ENCODE results near the gene TOR1AIP2. TPM values are rescaled to one million over a fixed set of nuclear protein-coding genes. Genes with fewer than 3 reads are reported as not detected.

The TOR1AIP2 gene
- 85.3 TPM for total RNA-seq
- long read RNA-seq, full-length matches to known transcripts = 6 of 45 reads
- long read RNA-seq, partial matches to known transcripts = 17 of 45 reads
- long read RNA-seq, other reads (novel, unspliced or antisense) = 22 of 45 reads

- DNase-seq (ENCODE audit: low spot score) = peak; percentile 97
These were observed at the start of gene TOR1AIP2 for GRCh38 chr1:179877586-179878265. Gene TOR1AIP2 (minus strand): TSS chr1:179877803. CDS start chr1:179852665, 25,138 bp downstream.

GRCh38 chr1:179926850-179927205, 49.2 kb upstream of the TOR1AIP2 start:
- DNase-seq (ENCODE audit: low spot score) = no peak

- DNase-seq (ENCODE audit: low spot score) = no peak
These were observed 48.6 kb upstream of the TOR1AIP2 start for GRCh38 chr1:179925922-179926849.

- no peak for DNase-seq (ENCODE audit: low spot score)
These were observed 47.7 kb upstream of the TOR1AIP2 start for GRCh38 chr1:179925302-179925701.

GRCh38 chr1:179924268-179924667, 46.7 kb upstream of the TOR1AIP2 start:
- no peak for DNase-seq (ENCODE audit: low spot score)

- no peak for DNase-seq (ENCODE audit: low spot score)
These were observed 45.4 kb upstream of the TOR1AIP2 start for GRCh38 chr1:179923029-179923428.

- DNase-seq (ENCODE audit: low spot score) = no peak
These were observed 44.6 kb upstream of the TOR1AIP2 start for GRCh38 chr1:179921981-179922872.

GRCh38 chr1:179921472-179921871, 43.9 kb upstream of the TOR1AIP2 start:
- DNase-seq (ENCODE audit: low spot score) = no peak

GRCh38 chr1:179917601-179918429, 40.2 kb upstream of the TOR1AIP2 start:
- no peak for DNase-seq (ENCODE audit: low spot score)

GRCh38 chr1:179911812-179912211, 34.2 kb upstream of the TOR1AIP2 start:
- DNase-seq (ENCODE audit: low spot score) = no peak

GRCh38 chr1:179910934-179911333, 33.3 kb upstream of the TOR1AIP2 start:
- DNase-seq (ENCODE audit: low spot score) = no peak

GRCh38 chr1:179889589-179889988, 12.0 kb upstream of the TOR1AIP2 start:
- no peak for DNase-seq (ENCODE audit: low spot score)

GRCh38 chr1:179888071-179888470, 10.5 kb upstream of the TOR1AIP2 start:
- no peak for DNase-seq (ENCODE audit: low spot score)

- no peak for DNase-seq (ENCODE audit: low spot score)
These were observed 6.1 kb upstream of the TOR1AIP2 start for GRCh38 chr1:179883745-179884138.

- no peak for DNase-seq (ENCODE audit: low spot score)
These were observed 5.6 kb upstream of the TOR1AIP2 start for GRCh38 chr1:179883040-179883744.

- DNase-seq (ENCODE audit: low spot score) = peak; percentile 99
These were observed 4.8 kb upstream of the TOR1AIP2 start, which contains the start of gene TOR1AIP1 for GRCh38 chr1:179882253-179883039. Gene TOR1AIP1 (plus strand): TSS chr1:179882285. CDS start chr1:179882503, 218 bp downstream.

GRCh38 chr1:179881642-179882252, 4.1 kb upstream of the TOR1AIP2 start:
- DNase-seq (ENCODE audit: low spot score) = no peak

GRCh38 chr1:179879797-179880196, 2.2 kb upstream of the TOR1AIP2 start:
- no peak for DNase-seq (ENCODE audit: low spot score)

Measured in mesenteric fat pad (tissue), 1 donor.